CD4-positive, alpha-beta T cell treated with Interleukin-12 subunit alpha and Interleukin-12 subunit beta, for 1 hour (primary cell): ENCODE measurements around the gene CHRNE.

Experiments
- DNase-seq: peaks from one replicate; pipeline ENCODE4 v3.0.0-alpha.2; 2020

CHRNE gene

DNA sequence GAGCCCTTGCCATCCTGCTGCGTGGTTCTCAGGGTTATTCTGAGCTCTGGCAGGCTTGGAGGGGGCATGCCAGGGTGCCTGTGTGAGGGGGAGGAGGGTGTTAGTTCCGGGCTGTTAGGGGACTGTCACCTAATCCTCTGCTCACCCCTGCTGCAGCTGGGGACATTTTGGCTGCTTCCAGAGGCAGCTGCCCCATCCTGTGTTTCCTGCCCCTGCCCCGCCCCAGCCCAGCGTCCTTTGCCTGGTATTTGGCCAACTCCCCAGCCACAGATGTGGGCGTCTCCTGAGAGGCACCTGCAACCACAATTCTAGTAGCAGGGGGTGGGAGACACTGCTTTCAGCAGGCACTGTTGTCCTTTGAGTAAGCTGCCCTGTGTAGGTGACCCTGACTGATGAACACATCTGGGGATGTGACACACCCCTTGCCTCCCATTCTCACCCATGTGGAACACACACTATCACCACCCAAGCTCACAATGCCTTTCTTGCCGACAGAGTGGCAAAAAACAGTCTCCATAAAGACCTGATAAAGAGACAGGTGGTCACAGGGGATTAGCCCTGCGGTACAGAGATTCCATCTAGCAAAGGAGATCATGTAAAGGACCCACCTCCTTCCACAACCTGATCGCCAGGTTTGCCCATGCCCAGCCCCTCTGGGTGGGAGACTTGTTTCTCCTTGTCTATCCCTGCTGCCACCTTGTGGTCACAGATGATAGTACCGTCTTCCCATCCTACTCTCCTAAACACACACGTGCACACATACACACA, at the start of gene CHRNE:
Gene CHRNE, minus strand, starts transcription at position 48 of the 768 bp plus-strand sequence. Its CDS starts 35 bp downstream, at position 13.
- peak; percentile 84 for DNase-seq

DNA sequence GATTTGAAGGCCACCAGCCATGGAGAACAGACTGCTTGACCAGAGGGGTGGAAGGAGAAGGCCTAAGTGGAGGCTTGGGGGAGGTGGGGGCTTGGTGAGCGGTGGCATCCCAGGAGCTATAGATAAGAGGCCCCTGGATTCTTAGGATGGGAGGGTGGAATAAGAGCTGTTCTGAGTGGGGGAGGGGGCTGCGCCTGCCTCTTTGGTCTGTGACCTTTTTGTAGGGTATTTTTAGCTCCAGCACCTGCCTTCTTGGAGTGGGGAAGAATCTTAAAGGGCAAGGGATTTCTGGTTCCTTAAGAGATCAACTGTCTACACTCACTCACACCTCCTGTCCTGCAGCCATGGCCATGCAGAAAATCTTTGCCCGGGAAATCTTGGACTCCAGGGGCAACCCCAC, 48.6 kb upstream of the CHRNE start:
- DNase-seq = no peak

DNA sequence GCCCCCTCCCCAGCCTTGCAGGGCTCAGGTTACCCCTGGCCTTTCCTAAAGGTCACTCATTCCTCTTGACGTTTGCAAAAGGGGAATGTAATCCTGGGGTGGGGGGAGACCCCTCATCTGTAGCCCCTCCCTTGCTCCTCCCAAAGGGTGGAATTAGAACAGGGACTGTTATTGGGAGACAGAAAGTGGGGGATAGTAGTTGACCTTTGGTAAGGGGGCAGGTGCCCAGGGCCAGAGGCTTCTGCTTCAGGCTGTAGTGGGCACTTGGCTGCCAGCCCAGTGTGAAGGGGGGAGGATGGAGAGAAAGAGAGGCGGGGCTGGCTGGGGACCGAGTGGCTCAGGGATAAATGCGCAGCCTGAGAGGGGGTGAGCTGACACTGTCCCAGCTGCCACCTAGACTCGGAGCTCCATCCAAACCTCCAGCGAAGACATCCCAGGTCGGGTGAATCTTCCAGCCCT, 47.9 kb upstream of the CHRNE start, which contains the start of gene ENO3:
Gene ENO3, plus strand, starts transcription at position 374 of the 459 bp plus-strand sequence. CDS start 711 bp downstream, outside the sequence.
- DNase-seq = no peak

DNA sequence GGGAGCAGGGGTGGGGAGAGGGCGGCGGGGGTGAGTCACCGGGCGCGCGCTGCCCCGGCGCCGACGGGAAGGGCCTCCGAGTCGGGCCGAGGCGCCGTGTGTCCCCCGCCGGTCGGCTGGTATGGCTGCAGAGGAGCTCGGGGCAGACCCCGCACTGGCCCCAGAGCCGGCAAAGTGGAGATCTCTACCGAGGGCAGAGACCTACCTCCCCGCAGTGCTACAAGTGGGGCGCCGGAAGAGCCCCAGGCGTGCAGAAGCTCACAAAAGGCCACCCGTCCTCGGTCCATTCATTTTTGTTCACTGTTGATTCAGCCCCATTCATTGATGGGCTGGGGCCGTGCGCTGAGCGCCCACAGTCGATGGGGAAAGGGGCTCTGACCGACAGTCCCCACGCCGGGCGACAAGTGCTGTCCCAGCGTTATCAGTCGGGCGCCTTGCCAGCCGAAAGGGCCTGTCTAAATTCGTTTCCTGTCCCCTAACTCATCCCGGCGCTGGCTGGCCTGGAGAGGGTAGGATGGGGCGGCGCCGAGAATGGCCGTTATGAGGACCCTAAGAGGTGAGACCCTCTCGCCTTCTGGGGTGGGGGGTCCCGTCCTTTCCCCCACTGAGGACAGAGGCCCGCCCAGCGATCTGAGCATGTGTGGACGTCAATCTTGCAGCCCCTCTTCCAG, 47.3 kb upstream of the CHRNE start:
- DNase-seq = no peak

DNA sequence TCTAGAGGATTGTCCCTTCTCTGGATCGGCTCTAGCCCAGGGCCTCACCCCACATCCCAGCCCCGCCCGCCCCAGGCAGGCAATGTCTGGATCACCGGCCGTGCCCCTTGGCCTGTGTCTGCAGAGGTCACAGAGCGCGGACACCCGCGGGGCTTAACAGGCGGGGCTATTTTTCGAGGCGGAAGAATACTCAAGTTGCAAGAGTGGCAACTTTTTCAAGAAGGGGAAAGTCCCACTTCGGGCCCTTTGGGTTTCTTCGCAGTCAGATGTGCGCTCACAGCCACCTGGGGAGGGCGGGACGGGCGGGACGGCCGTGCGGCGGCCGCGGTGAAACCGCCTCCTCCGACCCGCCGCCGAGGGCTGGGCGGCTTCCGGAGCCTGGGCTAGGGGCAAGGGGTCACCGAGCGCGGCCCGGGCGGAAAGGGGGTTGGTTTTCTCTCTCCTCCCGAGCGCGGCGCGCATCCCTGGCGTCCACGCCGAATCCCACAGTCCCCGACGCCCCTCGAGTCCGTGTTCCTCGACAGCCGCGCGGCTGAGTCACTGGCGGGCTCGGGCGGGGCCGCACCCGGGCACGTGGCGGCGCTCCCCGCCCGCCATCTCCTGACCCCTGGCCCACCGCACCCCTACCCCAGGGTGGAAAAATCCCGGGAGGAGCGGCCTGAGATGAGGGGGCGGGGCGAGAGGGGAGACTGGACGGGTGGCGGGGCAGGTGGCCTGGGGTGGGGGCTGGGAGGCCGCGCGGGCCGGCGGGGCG, 46.6 kb upstream of the CHRNE start:
- DNase-seq = peak; percentile 88

DNA sequence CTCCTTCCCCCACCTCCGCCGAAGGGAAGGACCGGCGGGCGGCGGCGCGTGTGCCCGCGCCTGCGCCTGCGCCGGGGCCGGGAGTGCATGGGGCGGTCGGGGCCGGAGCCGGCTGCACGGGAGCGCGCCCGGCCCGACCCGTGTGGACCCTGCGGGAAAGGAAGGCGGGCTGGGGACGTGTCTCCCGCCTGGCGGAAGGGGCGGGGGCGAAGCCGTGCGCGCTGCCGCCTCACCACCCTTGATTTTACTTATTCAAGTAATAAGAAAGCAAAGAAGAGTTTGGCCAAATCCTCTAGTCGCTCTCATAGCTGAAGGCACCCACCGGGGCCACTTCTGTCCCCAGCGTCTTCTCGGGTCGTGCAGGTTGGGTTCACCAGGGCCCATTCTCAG, 46.0 kb upstream of the CHRNE start:
- peak; percentile 80 for DNase-seq

DNA sequence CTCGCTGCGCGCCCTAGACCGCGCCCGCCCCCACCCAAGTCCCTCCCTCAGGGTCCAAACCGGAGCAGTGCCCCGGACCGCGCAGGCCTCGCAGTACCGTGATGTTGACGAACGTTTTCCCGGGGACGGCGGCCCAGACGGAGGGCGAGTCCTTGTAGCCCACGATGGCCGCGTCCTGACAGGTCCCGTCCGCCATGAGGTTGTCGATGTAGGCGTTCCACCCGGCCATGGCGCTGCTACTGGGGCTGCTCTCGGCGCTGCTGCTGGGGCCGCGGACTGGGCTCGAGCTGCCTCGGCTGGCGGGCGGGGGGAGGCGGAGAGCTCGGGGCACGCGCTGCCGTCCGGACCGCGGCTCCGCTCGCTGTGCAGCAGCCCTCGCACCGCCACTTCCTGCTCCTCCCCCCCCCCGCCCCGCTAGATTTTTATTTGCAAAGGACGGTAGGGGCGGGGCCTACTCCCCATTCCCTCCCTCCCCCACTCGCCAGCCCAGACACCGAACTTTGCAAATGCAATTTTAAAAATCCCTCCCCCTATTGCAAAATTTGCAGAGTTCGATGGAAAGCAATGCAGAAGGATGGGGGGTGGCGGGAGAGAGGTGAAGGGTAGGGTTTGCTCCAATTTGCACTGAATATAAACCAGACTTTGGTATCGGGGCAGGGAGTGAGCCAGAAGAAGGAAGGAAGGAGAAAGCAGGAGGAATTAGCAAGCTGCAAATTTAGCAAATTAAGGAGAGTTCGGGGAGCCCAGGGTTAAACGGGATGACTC, 45.5 kb upstream of the CHRNE start, which contains the start of gene PFN1:
Gene PFN1, minus strand, starts transcription at position 365 of the 765 bp plus-strand sequence. Its CDS starts 136 bp downstream, at position 229.
- peak; percentile 94 for DNase-seq

DNA sequence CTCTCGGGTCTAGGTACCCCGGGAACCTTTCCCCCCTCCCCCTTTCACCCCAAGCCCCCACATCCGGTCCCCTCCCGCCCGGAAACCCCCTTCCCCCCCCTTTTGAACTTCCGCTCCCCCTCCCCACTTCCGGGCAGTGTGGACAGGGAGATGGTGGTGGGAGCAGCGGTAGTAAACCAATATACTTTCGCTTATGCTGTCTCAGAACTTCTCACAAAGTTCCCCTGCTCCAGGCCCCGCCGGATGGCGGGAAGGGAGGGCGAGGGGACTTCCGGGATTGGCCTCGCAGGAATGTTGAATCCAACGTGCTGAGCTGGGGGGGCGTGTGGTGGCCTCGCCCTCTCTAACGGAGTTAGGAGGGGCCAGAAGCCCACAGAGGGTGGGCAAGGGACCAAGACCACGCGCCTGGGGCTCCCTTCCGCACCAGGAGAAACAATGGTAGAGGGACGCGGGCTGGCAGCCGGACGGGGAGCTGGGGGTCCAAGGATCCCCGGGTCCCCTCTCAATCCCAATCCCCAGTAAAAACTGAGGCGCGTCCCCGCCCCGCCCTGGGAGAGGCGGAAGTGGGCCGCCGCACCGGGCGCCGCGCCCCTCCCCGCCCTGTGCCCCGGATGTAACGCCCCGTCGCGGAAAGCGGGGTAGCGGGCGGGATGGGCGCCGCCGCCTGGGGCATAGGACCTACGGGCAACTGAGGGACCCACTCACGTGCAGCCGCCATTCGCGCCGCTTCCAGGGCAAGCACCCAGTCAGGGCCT, 44.7 kb upstream of the CHRNE start:
- peak; percentile 74 for DNase-seq

DNA sequence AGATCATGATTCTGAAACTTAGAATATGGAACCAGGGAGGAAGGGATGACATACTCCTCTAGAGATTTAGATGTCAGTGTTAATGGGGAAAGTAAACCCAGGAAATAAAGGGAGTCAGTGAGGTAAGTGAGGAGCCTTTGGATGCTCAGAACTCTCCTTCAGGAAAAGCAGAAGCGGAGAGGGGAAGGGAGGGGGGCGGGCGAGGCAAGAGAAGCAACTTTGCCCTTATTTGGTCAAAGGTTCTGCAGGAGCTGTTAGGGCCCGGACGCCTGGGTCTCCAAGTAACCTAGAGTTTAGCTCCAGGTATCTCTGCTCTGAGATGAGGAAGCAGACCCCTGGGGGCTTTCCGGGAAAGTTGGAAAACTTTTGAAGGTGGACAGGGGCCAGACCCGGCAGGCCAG, 44.1 kb upstream of the CHRNE start:
- DNase-seq = no peak

DNA sequence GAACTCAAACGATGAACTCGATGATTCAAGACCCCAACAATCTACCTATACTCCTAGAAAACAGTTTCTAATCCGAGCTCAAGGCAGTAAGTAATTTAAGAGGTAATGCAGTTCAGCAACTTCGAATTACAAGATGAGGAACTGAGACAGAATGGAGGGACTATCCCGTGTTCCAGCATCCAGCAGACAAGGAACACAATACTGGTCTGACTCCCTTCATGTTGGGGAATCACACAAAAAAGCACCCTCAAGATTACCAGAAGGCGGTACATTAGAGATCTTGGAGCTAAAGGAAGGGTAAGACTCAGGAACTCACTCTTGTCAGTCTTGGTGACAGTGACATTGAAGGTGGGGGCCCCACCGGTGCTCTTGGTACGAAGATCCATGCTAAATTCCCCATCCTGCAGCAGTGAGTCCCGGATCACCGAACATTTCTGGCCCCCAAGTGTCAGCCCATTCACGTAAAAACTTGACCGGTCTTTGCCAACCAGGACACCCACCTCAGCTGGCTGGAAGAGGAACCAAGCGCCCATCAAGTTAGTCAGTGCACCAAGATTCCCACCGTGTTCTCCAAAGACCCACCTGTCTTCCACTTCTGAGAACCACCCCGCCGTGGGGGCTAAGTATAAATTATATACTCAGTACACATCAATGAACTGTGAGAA, 43.5 kb upstream of the CHRNE start:
- DNase-seq = peak; percentile 12

DNA sequence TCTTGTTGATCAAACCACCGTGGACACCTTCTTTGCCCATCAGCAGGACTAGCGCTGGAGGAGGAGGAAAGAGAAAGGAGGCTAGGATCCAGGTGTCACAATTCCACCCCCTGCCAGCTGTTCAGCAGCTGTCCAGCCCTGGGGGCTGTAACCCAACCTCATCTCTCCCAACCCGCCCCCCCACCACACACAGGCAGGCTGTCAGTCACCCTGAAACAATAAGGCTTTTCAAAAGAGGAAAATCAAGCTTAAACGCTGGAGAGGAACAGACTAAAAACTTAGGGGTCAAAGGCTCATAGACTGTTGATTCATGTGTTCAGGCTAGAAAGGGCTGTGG, 43.0 kb upstream of the CHRNE start:
- no peak for DNase-seq

DNA sequence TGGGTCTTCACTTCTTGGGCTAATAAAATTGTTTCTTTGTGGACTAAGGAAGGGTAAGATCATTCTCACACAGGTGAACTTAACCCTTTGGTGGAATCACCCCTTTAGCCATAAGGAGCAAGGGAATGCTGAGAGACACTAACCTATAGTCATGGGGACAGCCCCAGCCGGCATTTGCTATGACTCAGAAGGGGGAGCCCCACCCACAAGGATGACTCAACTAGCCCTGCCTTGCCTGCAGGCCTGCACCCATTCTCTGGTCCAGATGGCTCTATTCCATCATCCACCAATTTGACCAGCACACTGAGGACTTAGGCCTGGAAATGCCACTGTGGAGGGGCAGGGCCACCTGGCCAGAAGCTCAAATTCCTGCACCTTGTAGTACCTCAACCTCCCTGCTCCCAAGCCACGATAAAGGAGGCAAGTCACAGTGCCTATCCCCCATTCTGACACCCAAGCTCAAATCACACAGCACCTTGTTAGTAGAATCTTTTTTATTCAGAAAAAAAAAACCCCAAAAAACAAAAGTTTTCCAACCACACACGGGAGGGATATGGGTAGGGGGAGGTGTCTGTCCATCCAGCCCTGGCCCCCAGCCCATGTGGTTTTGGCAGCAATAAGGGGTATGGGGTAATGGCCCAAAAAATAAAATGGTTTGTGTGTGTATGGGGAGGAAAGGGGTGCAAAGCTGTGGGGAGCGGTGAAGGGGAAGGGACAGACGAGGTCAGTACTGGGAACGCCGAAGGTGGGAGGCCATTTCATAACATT, 42.5 kb upstream of the CHRNE start:
- DNase-seq = peak; percentile 78

DNA sequence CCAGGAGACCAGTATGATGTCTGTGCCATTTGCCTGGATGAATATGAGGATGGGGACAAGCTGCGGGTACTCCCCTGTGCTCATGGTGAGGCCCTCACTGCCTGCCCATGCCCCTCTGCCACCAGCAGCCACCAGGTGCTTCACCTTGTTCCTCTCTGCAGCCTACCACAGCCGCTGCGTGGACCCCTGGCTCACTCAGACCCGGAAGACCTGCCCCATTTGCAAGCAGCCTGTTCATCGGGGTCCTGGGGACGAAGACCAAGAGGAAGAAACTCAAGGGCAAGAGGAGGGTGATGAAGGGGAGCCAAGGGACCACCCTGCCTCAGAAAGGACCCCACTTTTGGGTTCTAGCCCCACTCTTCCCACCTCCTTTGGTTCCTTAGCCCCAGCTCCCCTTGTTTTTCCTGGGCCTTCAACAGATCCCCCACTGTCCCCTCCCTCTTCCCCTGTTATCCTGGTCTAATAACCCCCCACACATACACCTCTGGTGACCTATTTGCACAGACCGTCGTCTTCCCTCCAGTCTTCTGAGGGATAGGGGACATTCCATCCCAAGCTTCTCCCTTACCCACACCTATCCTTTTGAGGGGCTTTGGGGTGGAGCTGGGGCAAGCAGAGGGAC, 41.8 kb upstream of the CHRNE start:
- DNase-seq = peak; percentile 29

DNA sequence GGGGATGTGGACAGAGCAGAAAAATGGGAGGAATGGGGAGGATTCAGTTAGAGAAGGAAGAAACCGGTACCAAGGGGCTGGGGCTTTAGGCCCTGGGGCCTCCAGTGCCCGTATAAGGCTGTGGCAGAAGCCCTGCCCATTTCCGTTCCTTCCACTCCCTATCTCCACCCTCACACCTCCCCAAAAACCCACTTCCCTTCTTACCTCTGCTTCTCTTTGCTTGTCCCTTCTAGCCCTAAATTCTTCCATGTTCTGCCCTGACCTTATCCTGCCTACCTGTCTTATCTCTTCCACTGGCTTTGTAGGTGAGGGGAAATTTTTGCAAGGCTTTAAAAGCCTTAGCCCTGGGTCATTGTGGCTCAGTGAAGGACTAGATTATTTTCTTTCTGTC, 41.3 kb upstream of the CHRNE start:
- peak; percentile 70 for DNase-seq

DNA sequence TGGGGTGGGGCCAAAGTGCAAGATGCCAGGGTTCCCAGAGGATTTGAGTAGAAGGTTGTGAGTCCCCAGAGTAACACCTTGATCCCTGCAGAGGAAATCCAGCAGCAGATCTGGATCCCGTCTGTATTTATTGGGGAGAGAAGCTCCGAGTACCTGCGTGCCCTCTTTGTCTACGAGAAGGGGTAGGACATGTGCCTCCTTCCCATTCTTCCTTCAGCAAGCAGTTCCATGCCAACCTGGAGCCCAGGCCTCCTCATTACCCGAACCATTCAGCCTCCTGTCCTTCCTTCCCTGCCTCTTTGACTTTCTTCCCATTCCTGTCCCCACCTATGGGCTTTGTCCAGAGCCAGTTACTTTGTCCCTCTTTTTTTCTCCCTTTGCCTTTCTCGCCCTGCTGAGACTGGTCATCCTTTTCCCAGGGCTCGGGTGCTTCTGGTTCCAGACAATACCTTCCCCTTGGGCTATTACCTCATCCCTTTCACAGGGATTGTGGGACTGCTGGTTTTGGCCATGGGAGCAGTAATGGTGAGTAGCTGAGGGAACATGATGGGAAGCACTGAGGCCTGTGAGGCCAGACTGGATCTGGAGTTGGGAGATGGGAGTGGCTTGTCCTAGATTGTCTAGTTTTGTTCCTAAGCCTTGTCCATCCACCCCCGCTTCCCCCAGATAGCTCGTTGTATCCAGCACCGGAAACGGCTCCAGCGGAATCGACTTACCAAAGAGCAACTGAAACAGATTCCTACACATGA, 40.0 kb upstream of the CHRNE start:
- DNase-seq = no peak

DNA sequence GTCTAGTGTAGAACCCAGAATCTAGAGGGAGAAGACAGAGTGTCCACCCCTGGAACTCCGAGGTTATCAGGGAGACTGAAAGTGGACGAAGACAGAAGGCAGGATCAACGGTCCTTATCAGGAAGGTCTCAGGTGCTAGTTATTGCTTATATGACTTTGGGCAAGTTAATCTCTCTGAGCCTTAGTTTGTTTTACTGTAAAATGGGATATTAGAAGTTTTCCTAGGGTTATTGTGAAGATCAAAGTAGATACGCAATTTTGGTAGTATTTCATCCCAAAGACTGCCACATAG, 38.4 kb upstream of the CHRNE start:
- no peak for DNase-seq

DNA sequence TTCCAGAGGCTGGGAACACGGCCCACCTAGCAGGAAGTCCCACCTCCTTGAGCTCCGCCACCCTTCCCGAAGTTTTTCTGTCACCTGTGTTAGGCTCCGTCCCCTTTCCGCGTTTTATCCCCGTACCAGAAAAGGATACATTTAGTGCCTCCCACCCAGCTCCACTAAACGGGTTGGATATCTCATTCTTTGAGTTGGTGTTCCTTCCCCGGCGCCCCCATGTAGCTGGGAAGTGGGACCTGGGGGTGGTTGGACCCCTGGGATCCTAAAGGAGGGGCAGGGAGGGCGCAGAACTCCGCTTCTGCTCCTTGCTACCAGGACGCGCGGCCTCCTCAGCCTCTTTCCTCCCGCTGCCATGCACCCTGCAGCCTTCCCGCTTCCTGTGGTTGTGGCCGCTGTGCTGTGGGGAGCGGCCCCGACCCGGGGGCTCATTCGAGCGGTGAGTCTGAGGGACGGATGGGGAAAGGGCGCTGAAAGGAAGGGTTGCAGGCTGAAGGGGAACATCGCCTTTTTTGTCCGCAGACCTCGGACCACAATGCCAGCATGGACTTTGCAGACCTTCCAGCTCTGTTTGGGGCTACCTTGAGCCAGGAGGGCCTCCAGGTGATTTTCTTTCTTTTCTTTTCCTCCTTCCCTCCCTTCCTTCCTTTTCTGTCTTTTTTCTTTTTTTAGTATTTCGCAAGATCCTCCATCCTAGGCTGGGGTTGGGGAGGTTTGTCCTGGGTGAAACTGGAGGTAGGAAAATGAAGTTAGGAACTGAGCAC, 37.8 kb upstream of the CHRNE start:
- peak; percentile 39 for DNase-seq

DNA sequence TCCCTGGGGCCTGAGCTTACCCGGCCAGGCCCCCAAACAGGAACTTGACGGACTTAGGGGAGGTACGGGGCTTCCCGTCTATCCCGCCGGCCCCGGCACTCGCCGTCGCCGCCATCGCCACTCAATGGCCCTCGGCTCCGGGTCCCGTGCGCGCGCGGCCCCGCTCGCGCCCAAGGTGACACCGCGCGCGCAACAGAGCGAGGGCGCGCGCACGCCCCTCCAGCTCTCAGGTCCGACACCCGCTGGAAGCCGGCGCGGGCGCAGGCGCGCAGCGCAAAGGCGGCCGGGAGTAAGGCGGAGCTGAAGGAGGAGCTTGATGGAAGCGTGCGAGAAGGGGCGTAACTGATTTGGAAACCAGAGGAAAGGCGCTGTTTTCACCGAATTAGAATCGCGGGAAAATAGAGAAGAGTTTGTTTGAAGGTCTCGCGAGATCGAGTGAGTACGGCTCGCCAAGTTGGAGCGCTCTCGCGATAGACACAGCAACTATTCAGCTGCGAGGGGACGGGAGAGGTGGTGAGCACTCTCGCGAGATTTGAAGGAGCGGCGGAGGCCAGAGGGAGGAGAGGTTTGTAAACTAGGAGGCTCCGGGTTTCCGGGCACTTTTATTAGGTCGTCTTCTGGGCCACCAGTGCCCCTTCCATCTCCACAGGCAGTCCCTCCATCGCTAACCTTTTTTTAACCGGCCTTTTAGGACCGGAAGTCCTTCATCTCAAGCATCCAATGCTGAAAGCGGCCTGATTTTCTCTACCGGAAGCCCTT, 37.1 kb upstream of the CHRNE start, which contains the start of the genes RNF167 and SLC25A11:
Gene RNF167, plus strand, starts transcription at position 473 of the 759 bp plus-strand sequence. CDS start 642 bp downstream, outside the sequence.
Gene SLC25A11, minus strand, starts transcription at position 251 of the 759 bp plus-strand sequence. Its CDS starts 136 bp downstream, at position 115.
- DNase-seq = peak; percentile 99
